ENCODE results near the gene PRR18. TPM values are rescaled to one million over a fixed set of nuclear protein-coding genes. Genes with fewer than 3 reads are reported as not detected.

The PRR18 gene
- total and polyA plus RNA-seq, 10 donors: 0.03 to 0.30 (median 0.18) TPM; not detected in 6

DNA sequence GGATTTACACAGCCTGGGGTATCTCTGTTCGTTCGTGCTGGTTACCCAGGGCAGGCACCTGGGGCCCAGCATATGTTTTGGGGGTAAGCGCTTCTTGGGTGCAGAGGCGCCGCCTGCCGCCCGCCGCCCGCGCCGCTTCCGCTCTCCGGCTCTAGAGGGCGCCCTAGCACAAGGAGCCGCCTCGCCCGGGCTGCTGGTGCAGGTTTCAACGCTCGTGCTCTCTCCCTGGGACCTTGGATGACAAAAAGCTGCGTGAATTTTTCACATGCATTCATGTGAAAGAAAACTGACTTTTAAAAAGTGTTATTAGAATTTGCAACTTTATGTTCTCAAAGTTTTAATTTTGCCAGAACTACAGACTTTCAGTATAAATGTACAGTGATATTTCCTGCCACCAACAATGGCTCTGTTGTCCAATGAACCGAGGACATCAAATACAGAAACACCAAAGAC lies 32.5 kb downstream of the PRR18 start:
- DNase-seq: peak; percentile 96
- 1 to 3% (median 3%) methylated on average over 21 of the region's 21 CpGs for WGBS, 5 donors
- H3K4me1 ChIP-seq: peaks cover 6 to 9% (median 8%) of the 10 kb centered on the region in 6 donors
- intact Hi-C loops (cut with DNase I; ENCODE audit: low total_unique reads): no loop called here
- no peak overlapping the region for H3K27ac ChIP-seq
- H3K4me3 ChIP-seq: no peak overlapping the region
- TF ChIP-seq POLR2AphosphoS5 (IDR thresholded peaks at IDR 0.05) (peak in 2 of 3 donors; percentile 26 to 70), POLR2A (IDR thresholded peaks at IDR 0.05) (no peak)
- TF ChIP-seq, protein P1, sequence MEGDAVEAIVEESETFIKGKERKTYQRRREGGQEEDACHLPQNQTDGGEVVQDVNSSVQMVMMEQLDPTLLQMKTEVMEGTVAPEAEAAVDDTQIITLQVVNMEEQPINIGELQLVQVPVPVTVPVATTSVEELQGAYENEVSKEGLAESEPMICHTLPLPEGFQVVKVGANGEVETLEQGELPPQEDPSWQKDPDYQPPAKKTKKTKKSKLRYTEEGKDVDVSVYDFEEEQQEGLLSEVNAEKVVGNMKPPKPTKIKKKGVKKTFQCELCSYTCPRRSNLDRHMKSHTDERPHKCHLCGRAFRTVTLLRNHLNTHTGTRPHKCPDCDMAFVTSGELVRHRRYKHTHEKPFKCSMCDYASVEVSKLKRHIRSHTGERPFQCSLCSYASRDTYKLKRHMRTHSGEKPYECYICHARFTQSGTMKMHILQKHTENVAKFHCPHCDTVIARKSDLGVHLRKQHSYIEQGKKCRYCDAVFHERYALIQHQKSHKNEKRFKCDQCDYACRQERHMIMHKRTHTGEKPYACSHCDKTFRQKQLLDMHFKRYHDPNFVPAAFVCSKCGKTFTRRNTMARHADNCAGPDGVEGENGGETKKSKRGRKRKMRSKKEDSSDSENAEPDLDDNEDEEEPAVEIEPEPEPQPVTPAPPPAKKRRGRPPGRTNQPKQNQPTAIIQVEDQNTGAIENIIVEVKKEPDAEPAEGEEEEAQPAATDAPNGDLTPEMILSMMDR (IDR thresholded peaks at IDR 0.05 in 8 of 11, conservative IDR thresholded peaks at IDR 0.05 in 3 of 11): peak; percentile 87 to 100 (median 99)
- no peaks in the 10 kb centered on the region for H3K36me3 ChIP-seq
- H3K9me3 ChIP-seq: no peaks in the 10 kb centered on the region
- peaks cover 0 to 23% (median 0%) of the 10 kb centered on the region in 7 donors for H3K27me3 ChIP-seq (replicated peaks in 1 of 7)

DNA sequence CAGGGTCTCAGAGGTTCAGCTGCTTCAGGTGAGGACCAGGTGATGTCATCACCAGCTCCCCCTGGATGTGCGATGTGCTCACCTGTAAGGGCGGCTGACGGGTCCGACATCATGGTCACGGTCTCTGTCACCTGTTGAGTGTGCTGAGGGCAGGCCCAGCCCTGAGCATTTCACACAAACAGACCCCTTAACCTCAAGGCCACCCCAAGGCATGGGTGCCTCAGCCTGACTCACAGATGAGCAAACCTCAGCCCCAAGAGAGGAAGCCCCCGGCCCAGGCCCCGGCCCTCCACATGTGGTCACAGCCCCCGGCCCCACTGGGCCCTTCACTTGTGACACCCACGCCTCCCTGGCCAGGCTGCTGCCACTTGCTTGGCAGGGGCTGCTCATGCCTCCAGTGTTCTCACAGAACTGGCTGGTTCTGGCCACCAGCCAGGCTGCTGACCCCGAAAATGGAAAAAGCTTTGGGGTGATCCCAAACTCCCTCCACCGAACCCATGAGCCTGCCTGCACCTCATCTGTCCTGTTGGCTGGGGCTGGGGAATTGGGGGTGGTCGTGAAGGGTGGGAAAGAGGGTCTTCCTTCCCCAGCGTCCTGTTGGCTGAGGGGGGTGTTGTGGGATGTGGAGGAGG lies 33.3 kb downstream of the PRR18 start:
- H3K27ac ChIP-seq: no peak overlapping the region

DNA sequence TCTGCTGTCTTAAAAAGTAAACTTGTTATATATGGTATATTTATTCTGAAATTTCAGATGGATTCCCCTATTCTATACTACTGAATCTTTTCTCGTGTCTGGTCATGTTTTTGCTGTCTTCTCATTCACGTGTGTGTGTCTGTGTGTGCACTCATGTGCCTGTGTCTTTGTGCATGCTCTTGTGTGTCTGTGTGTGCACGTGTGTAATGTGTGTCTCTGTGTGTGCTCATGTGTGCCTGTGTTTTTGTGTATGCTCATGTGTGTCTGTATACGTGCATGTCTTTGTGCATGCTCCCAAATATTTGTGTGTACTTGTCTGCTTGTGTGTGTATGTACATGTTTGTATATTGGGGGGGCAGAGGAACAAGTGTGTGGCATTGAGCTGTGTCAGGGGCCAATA lies 34.0 kb downstream of the PRR18 start:
- DNase-seq: no peak
- TF ChIP-seq, protein P1 (IDR thresholded peaks at IDR 0.05 in 8 of 11, conservative IDR thresholded peaks at IDR 0.05 in 3 of 11): no peak
- no peak for TF ChIP-seq POLR2AphosphoS5 (IDR thresholded peaks at IDR 0.05)
- TF ChIP-seq POLR2A (IDR thresholded peaks at IDR 0.05): no peak
- peaks cover 0 to 37% (median 0%) of the 10 kb centered on the region in 7 donors for H3K27me3 ChIP-seq (replicated peaks in 1 of 7)
- peaks cover 6 to 9% (median 8%) of the 10 kb centered on the region in 6 donors for H3K4me1 ChIP-seq
- intact Hi-C loops (cut with DNase I; ENCODE audit: low total_unique reads): no loop called here
- no peak overlapping the region for H3K27ac ChIP-seq
- no peak overlapping the region for H3K4me3 ChIP-seq
- no peaks in the 10 kb centered on the region for H3K9me3 ChIP-seq
- 68 to 91% (median 82%) methylated on average over 4 of the region's 4 CpGs for WGBS, 5 donors
- no peaks in the 10 kb centered on the region for H3K36me3 ChIP-seq

More for the DNA sequence above, 33.3 kb downstream of the PRR18 start:
- TF ChIP-seq POLR2AphosphoS5 (IDR thresholded peaks at IDR 0.05) (no peak), POLR2A (IDR thresholded peaks at IDR 0.05) (no peak)
- TF ChIP-seq, protein P1 (IDR thresholded peaks at IDR 0.05 in 8 of 11, conservative IDR thresholded peaks at IDR 0.05 in 3 of 11): no peak
- intact Hi-C loops (cut with DNase I; ENCODE audit: low total_unique reads): no loop called here
- Histone ChIP-seq H3K4me3 (no peak overlapping the region), H3K9me3 (no peaks in the 10 kb centered on the region), H3K36me3 (no peaks in the 10 kb centered on the region), H3K27me3 (replicated peaks in 1 of 7) (peaks cover 0 to 30% (median 0%) of the 10 kb centered on the region in 7 donors), H3K4me1 (peaks cover 6 to 9% (median 8%) of the 10 kb centered on the region in 6 donors)
- 70 to 80% (median 79%) methylated on average over 11 to 13 of the region's 13 CpGs for WGBS, 5 donors
- DNase-seq: peak; percentile 82

DNA sequence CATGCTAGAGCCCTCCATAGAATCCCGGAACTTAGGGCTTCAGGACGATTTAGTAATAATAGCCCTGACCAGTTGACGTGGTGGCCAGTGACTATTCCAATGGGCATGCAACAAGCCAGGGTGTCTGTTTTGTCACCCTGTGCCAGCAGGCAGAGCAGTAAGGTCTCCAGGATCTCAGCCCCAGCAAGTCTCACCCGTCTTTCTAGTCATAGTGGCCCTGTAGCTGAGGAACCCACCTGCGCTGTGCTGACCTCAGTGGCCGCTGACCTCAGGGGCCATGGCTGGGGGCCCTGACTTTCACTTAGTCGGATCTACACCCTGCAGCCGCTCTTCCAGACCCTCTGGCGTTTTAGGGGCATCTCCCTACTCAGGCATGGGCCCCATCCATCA lies 36.8 kb downstream of the PRR18 start:
- Histone ChIP-seq H3K9me3 (no peaks in the 10 kb centered on the region), H3K36me3 (no peaks in the 10 kb centered on the region), H3K4me3 (no peak overlapping the region), H3K27me3 (replicated peaks in 1 of 7) (peaks cover 0 to 41% (median 3%) of the 10 kb centered on the region in 7 donors), H3K27ac (no peak overlapping the region), H3K4me1 (peaks cover 6 to 9% (median 8%) of the 10 kb centered on the region in 6 donors)
- TF ChIP-seq POLR2A (IDR thresholded peaks at IDR 0.05) (no peak), POLR2AphosphoS5 (IDR thresholded peaks at IDR 0.05) (no peak)
- TF ChIP-seq, protein P1 (IDR thresholded peaks at IDR 0.05 in 8 of 11, conservative IDR thresholded peaks at IDR 0.05 in 3 of 11): no peak
- no peak for DNase-seq
- 82 to 94% (median 89%) methylated on average over 6 to 9 of the region's 9 CpGs for WGBS, 5 donors
- intact Hi-C loops (cut with DNase I; ENCODE audit: low total_unique reads): no loop called here

Data from spleen (tissue), 11 donors.